Activated naive CD8-positive, alpha-beta T cell treated with anti-CD3 and anti-CD28 coated beads, Interleukin-2, amount 50 U/mL, for 24 hours (primary cell): Measurements from ENCODE around the gene TTC13.
"Not testable (repeated sequence)": the region's sequence is repeated elsewhere in the genome, so short reads cannot be mapped to it uniquely, and the experiment has no call there.

Source experiments
- ATAC-seq: fragments of 150-1000 bp; cut with Tn5 transposase; one replicate; pipeline ENCODE4 v1.10.0; 2021
- DNase-seq: peaks from one replicate; pipeline ENCODE4 v3.0.0; 2021
- H3K27ac Mint-ChIP-seq: one replicate; pipeline ENCODE4 v1.8.0; 2021; ENCODE audit warnings: mild to moderate bottlenecking, mixed read lengths
- H3K27me3 Mint-ChIP-seq: one replicate; pipeline ENCODE4 v1.8.0; 2021; ENCODE audit warnings: mixed read lengths
- H3K36me3 Mint-ChIP-seq: one replicate; pipeline ENCODE4 v1.8.0; 2021; ENCODE audit warnings: low read depth, mixed read lengths
- H3K4me1 Mint-ChIP-seq: one replicate; pipeline ENCODE4 v1.8.0; 2021; ENCODE audit warnings: mixed read lengths
- H3K4me3 Mint-ChIP-seq: one replicate; pipeline ENCODE4 v1.8.0; 2021; ENCODE audit warnings: mild to moderate bottlenecking, moderate library complexity, mixed read lengths
- H3K9me3 Mint-ChIP-seq: one replicate; pipeline ENCODE4 v1.8.0; 2021; ENCODE audit warnings: mixed read lengths

Gene TTC13, protein sequence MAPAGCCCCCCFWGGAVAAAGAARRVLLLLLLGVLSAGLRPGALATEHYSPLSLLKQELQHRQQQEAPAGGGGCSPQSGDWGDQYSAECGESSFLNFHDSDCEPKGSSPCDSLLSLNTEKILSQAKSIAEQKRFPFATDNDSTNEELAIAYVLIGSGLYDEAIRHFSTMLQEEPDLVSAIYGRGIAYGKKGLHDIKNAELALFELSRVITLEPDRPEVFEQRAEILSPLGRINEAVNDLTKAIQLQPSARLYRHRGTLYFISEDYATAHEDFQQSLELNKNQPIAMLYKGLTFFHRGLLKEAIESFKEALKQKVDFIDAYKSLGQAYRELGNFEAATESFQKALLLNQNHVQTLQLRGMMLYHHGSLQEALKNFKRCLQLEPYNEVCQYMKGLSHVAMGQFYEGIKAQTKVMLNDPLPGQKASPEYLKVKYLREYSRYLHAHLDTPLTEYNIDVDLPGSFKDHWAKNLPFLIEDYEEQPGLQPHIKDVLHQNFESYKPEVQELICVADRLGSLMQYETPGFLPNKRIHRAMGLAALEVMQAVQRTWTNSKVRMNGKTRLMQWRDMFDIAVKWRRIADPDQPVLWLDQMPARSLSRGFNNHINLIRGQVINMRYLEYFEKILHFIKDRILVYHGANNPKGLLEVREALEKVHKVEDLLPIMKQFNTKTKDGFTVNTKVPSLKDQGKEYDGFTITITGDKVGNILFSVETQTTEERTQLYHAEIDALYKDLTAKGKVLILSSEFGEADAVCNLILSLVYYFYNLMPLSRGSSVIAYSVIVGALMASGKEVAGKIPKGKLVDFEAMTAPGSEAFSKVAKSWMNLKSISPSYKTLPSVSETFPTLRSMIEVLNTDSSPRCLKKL

DNA sequence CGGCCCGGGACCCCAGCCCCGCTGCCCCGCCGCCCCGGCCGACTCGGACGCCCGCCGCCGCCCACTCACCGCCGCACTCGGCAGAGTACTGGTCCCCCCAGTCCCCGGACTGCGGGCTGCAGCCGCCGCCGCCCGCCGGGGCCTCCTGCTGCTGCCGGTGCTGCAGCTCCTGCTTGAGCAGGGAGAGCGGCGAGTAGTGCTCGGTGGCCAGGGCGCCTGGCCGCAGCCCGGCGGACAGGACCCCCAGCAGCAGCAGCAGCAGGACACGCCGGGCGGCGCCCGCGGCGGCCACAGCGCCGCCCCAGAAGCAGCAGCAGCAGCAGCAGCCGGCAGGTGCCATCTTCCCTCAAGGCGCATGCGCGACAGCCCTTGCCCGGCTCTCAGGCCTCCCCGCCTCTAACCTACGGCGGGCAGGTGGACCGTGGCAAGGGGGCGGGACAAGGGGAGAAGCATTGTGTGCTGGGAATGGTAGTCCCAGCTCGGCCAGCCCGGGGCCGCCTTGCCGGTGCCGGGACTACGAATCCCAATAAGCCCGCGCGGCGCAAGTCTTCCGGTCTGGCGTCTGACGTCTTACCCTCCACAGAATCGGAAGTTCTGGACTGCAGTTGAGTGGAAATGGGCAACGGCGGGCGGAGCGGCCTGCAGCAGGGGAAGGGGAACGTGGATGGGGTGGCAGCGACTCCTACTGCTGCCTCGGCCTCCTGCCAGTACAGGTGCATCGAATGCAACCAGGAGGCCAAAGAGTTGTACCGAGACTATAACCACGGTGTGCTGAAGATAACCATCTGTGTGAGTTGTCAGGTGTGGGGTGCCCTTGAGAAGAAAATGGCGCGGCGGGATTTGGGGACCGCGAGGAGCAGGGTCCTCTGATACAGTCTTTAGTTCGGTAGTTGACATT, at the start of gene TTC13, which contains the start of gene ARV1:
TTC13 (minus strand) TSS at position 371 of the 898 bp plus-strand sequence; CDS start at position 340, 31 bp downstream.
ARV1 (plus strand) TSS at position 604 of the 898 bp plus-strand sequence; CDS start at position 616, 12 bp downstream.
- H3K4me3 Mint-ChIP-seq = peak within 1 kb of the TSS; percentile 91
- DNase-seq = peak; percentile 96
- H3K9me3 Mint-ChIP-seq = no peaks in the 10 kb centered on the region
- H3K4me1 Mint-ChIP-seq = peaks cover 30% of the 10 kb centered on the region
- no peaks in the 10 kb centered on the region for H3K27me3 Mint-ChIP-seq
- peak; percentile 97 for ATAC-seq
- H3K36me3 Mint-ChIP-seq = peaks cover 20% of the 10 kb centered on the region
- peak within 1 kb of the TSS; percentile 94 for H3K27ac Mint-ChIP-seq

DNA sequence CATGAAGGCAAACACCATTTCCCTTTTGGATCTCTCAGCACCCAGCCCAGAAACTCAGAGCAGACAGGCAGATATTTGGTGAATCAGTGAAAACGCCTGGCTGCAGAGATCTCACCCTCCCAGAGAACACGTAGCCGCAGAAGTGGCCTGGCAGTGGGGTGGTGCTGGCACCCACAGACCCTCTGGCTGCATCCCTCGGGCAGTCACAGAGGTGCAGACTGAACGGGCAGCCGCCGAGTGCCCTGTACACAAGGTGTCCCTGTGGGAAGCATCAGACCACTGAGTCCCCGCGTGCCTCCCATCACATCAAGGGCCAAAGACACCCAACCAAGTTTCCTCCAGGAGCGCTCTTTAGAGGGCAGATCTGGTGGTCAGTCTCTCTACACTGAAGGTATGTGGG, 49.3 kb upstream of the TTC13 start:
- H3K27ac Mint-ChIP-seq = no peak overlapping the region
- no peaks in the 10 kb centered on the region for H3K9me3 Mint-ChIP-seq
- H3K4me1 Mint-ChIP-seq = peaks cover 6% of the 10 kb centered on the region
- H3K36me3 Mint-ChIP-seq = no peaks in the 10 kb centered on the region
- H3K27me3 Mint-ChIP-seq = no peaks in the 10 kb centered on the region
- DNase-seq (no peak), ATAC-seq (no peak)
- no peak overlapping the region for H3K4me3 Mint-ChIP-seq

DNA sequence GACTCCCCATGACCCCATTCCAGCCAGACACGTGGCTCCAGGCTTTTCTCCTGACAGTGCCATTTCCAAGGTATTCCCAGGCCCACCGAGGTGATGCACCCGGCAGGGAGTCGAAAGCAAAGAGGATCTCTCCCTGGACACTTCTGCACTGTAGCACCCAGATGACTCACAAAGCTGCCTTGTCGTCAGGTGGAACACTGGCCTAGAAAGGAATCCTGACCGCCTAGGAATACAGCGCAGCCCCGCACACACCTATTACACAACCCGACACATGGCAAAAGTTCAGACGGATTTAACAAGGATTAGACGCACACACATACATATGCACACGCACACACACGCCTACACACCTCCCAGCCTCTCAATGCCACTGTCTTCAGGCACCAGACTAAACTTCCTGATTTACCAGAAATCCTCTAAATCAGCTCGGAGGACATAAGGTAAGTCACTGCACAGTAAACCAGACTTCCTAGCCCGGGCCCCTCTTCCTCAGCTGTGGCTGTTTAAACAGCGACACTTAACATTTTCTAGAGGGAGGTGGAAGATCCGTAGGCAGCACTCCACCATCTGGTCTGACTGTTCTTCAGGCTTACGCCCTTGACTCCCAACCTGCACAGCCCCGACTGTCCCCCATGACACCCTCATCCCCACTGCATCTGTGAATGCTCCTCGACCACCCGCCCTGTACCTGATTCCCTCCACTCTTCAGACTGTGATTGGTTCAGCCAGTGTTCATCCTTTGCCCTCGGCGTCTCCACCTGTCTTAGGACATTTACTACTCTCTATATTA, 48.7 kb upstream of the TTC13 start:
- H3K27me3 Mint-ChIP-seq = no peaks in the 10 kb centered on the region
- no peak for ATAC-seq
- DNase-seq = no peak
- no peaks in the 10 kb centered on the region for H3K9me3 Mint-ChIP-seq
- no peak overlapping the region for H3K4me3 Mint-ChIP-seq
- H3K36me3 Mint-ChIP-seq = no peaks in the 10 kb centered on the region
- peaks cover 3% of the 10 kb centered on the region for H3K4me1 Mint-ChIP-seq
- H3K27ac Mint-ChIP-seq = no peak overlapping the region

DNA sequence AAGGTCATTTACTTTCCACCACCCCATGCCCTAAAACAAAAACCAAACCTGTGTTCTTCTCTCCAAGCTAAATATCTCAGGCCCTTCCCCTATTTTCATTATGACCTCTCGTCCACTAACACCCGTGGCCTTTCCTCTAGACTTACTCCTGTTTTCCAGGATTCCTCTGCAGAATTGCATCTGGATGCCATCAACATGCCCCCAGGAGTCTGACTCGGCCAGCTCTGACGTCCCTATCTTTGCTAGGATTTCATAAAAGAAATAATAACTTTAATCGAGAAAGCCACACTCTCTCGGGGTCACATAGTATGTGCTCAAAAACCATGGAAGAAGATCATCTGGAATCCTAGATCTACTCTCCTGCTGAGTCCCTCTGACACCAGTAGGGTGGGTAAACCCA, 47.9 kb upstream of the TTC13 start:
- Mint-ChIP-seq H3K27ac (no peak overlapping the region), H3K9me3 (no peaks in the 10 kb centered on the region), H3K4me1 (peaks cover 3% of the 10 kb centered on the region), H3K27me3 (no peaks in the 10 kb centered on the region), H3K36me3 (no peaks in the 10 kb centered on the region), H3K4me3 (no peak overlapping the region)
- DNase-seq (no peak), ATAC-seq (no peak)

DNA sequence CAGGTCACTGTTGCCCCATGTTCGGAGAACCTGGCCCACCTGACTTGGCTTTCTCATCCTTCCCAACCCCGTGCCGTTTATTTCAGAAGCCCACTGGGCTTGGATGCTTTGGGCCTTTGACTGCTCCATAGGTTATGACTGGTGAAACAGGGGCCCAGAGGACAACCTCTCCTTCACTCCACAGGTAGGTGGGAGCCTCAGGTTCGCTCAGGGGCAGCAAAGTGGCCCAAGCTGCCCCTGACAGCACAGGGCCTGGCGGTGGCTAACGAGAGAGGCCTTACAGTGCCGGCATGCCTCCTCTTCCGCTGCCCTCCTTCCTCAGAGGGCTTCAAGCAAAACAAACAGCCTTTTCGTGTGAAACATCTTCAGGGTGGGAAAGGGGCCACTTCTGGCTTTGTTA, 44.5 kb upstream of the TTC13 start:
- no peaks in the 10 kb centered on the region for H3K9me3 Mint-ChIP-seq
- H3K4me3 Mint-ChIP-seq = no peak overlapping the region
- DNase-seq = no peak
- peaks cover 4% of the 10 kb centered on the region for H3K36me3 Mint-ChIP-seq
- H3K27me3 Mint-ChIP-seq = no peaks in the 10 kb centered on the region
- peaks cover 6% of the 10 kb centered on the region for H3K4me1 Mint-ChIP-seq
- no peak overlapping the region for H3K27ac Mint-ChIP-seq
- ATAC-seq = no peak

DNA sequence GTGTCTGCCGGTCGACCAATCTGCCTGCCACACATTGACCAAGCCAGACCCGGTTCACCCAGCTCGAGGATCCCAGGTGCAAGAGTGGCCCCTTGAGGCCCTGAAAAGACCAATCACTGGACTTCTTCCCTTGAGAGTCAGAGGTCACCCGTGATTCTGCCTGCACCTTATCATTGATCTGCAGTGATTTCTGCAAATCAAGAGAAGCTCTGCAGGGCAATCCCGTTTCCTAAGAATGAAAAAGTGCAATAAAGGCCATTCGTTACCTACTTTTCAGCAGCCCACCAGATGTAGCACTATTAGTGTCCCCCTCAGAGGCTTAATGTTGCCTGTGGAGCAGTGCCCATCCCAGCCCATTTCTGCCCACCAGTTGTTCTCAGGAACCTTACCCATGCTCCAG, 43.9 kb upstream of the TTC13 start:
- not testable (repeated sequence) for H3K4me3 Mint-ChIP-seq, H3K9me3 Mint-ChIP-seq, H3K36me3 Mint-ChIP-seq, H3K4me1 Mint-ChIP-seq, H3K27ac Mint-ChIP-seq, H3K27me3 Mint-ChIP-seq, ATAC-seq, DNase-seq

DNA sequence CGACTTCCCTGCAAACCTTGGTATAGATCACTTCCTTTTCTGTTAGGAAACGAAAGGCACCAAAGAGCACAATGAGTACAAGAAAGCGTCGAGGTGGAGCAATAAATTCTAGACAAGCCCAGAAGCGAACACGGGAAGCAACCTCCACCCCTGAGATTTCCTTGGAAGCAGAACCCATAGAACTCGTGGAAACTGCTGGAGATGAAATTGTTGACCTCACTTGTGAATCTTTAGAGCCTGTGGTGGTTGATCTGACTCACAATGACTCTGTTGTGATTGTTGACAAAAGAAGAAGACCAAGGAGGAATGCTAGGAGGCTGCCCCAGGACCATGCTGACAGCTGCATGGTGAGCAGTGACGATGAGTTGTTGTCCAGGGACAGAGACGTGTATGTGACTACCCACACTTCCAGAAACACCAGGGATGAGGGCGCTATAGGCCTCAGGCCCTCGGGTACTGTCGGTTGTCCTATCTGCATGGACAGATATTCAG, 42.9 kb upstream of the TTC13 start:
- Mint-ChIP-seq H3K4me3 (no peak overlapping the region), H3K9me3 (no peaks in the 10 kb centered on the region), H3K27ac (no peak overlapping the region), H3K27me3 (no peaks in the 10 kb centered on the region), H3K36me3 (peaks cover 4% of the 10 kb centered on the region), H3K4me1 (peaks cover 6% of the 10 kb centered on the region)
- ATAC-seq = no peak
- no peak for DNase-seq

DNA sequence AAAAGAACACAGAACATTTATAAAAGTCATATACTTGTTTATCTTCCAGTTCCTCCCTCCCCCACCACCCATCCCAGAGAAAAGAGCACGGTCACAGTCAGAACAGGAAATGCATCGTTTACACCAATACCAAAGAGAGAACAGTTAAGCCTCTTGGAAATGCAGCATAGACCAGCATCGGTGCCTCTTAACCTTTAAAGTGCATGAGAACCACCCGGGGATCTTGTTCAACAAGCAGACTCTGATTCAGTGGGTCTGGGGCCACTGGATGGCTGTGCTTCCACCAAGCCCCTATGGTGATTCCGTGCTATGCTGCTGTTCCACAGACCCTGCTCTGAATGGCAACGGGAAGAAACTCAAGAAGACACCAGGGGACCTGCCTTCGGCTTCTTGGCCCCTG, 42.2 kb upstream of the TTC13 start:
- no peak overlapping the region for H3K4me3 Mint-ChIP-seq
- ATAC-seq (no peak), DNase-seq (no peak)
- no peaks in the 10 kb centered on the region for H3K9me3 Mint-ChIP-seq
- H3K27me3 Mint-ChIP-seq = no peaks in the 10 kb centered on the region
- peaks cover 6% of the 10 kb centered on the region for H3K4me1 Mint-ChIP-seq
- H3K36me3 Mint-ChIP-seq = peaks cover 4% of the 10 kb centered on the region
- no peak overlapping the region for H3K27ac Mint-ChIP-seq

DNA sequence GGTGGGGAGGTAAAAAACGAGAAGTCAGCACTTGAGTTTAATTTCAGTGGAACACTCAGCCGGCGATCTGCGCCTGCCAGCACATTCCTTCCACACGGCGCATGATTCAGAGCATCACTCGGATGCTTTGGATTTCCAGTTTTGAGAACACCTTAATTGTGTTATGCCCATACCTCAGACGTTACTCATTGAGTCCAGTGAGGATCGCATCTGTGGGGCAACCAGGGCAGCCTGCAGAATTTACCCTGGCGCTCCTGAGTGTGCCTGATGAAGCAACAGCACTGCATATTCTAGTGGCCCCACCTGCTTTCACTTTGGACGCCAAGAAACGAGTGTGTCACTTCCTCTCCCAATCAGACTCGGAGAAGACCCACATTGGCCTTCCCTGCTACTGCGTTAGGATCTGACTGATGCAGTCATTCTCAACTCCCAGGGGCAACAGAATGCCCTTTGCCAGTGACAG, 41.5 kb upstream of the TTC13 start:
- ATAC-seq (peak; percentile 50), DNase-seq (no peak)
- Mint-ChIP-seq H3K27me3 (no peaks in the 10 kb centered on the region), H3K4me1 (peaks cover 6% of the 10 kb centered on the region), H3K36me3 (peaks cover 4% of the 10 kb centered on the region), H3K9me3 (no peaks in the 10 kb centered on the region), H3K4me3 (no peak overlapping the region), H3K27ac (no peak overlapping the region)

DNA sequence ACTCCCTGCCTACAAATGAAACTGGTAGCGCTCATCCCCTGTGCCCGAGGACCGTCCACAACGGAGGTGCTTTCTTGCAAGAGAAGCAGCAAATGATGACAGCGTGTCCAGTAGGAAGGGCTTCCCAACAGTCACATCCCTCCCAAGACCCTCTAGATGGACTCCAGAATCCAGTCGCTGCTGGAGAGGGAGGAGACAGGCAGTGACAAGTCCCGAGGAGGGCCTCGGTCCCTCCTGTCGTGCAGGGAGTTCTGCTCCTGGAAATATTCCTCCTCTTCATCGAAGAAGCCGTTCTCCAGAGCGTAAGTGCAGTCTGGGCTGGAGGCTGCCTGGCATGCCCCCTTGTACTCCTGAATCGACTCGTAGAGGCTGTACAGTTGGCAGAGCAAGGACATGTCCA, 41.0 kb upstream of the TTC13 start:
- H3K9me3 Mint-ChIP-seq = no peaks in the 10 kb centered on the region
- H3K27me3 Mint-ChIP-seq = no peaks in the 10 kb centered on the region
- no peak for ATAC-seq
- DNase-seq = no peak
- peaks cover 4% of the 10 kb centered on the region for H3K36me3 Mint-ChIP-seq
- H3K4me1 Mint-ChIP-seq = peaks cover 6% of the 10 kb centered on the region
- no peak overlapping the region for H3K4me3 Mint-ChIP-seq
- no peak overlapping the region for H3K27ac Mint-ChIP-seq

DNA sequence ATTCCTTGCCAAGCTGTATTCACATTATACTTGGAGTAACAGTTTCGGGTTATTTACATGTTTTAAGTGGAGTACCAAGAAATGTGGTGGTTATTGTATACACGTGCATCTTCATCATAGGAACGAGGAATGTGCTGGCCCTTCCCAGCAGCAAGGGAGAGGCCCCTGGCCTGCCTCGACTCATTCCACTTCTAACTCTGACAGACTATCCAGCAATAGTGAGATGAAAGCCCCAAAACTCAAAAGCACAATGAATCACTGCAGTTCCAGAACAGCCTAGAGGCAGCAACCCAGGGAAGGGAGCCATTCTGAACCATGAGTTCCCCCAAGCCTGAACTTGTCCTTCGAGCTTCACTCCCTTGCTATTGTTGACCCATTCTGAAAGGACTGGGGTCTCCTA, 38.3 kb upstream of the TTC13 start:
- no peak for ATAC-seq
- H3K9me3 Mint-ChIP-seq = no peaks in the 10 kb centered on the region

DNA sequence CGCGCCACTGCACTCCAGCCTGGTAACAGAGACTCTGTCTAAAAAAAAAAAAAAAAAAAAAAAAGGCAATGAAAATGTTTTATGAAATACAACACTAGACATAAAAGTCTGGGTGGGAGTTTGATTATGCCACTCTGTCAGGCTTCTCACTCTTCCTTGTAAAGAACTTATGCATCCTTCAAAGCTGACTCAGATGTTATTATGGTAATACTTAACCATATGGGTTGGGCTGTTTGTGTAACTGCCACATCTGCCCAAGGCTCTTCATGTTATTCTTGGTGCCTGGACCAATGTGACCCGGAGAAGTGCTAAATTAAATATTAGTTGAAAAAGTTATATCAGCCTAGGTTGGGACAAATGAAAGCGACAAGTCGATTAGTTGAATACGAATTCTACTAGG, 37.6 kb upstream of the TTC13 start:
- Mint-ChIP-seq H3K36me3 (peaks cover 4% of the 10 kb centered on the region), H3K4me3 (no peak overlapping the region), H3K27ac (no peak overlapping the region), H3K4me1 (peaks cover 6% of the 10 kb centered on the region), H3K9me3 (no peaks in the 10 kb centered on the region), H3K27me3 (no peaks in the 10 kb centered on the region)
- no peak for DNase-seq
- no peak for ATAC-seq

More for the DNA sequence above, 38.3 kb upstream of the TTC13 start:
- Mint-ChIP-seq H3K36me3 (peaks cover 4% of the 10 kb centered on the region), H3K4me1 (peaks cover 6% of the 10 kb centered on the region), H3K27ac (no peak overlapping the region), H3K27me3 (no peaks in the 10 kb centered on the region), H3K4me3 (no peak overlapping the region)
- DNase-seq = no peak

DNA sequence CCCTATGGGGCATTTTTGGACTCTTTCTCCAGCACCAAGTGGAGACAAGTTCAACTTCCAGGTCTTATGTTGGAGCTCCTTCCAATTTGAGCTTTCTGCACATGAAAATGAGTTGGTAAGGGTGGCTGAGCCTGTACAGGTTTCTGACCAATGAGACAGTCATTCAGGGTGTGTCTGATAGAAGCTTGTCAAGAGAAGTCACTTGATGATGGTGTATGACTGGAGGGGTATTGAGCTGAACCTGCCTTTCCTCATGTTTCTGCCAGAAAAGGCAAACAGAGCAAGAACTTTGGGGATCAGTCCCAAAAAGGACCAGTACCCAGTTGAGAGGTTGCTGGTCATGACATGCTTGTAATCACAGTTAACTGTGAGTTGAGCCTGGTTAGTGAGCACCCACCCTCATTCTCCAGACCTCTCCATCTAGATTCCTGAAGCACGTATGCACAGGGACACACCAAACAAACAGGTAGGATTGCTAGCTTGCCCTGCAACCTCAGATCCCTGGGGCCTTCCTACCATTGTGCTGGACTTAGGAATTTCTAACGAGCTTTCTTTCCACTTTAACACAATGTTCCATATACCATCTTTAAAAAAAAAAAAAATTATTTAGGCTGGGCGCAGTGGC, 34.8 kb upstream of the TTC13 start:
- ATAC-seq (no peak), DNase-seq (no peak)
- no peaks in the 10 kb centered on the region for H3K27me3 Mint-ChIP-seq
- no peaks in the 10 kb centered on the region for H3K36me3 Mint-ChIP-seq
- H3K9me3 Mint-ChIP-seq = no peaks in the 10 kb centered on the region
- H3K4me3 Mint-ChIP-seq = no peak overlapping the region
- H3K4me1 Mint-ChIP-seq = no peaks in the 10 kb centered on the region
- H3K27ac Mint-ChIP-seq = no peak overlapping the region
